ENCODE measurements around the gene ADCY2.

Gene ADCY2

DNA sequence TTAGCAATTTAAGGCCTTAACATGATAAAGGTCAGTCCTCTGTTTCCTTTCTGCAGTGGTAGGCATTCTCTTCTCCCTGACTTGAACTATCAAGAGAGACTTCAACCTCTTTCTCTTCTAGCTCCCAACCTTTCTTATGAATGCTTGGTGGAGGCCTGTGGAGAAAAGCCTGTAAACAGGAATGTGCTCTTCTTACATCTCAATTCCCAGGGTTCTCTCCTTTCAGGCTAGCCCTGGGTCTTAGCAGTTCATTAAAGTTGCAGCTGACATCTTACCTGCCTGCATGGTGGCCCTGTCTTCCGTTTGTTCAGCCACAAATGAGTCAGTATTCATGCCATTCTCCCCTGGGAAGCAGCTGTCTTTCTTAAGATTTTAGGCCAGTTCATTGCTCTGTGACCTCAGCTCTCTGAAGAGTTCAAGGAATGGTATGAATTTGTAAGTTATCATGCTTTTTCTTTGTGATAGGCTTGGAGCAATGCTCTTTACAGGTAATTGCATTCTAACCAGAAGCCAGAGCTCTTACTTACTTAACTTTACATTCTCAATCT is 77.8 kb downstream of the ADCY2 start:
- no peaks in the 10 kb centered on the region for H3K9me3 ChIP-seq (ENCODE audit: insufficient read depth, low read length)

DNA sequence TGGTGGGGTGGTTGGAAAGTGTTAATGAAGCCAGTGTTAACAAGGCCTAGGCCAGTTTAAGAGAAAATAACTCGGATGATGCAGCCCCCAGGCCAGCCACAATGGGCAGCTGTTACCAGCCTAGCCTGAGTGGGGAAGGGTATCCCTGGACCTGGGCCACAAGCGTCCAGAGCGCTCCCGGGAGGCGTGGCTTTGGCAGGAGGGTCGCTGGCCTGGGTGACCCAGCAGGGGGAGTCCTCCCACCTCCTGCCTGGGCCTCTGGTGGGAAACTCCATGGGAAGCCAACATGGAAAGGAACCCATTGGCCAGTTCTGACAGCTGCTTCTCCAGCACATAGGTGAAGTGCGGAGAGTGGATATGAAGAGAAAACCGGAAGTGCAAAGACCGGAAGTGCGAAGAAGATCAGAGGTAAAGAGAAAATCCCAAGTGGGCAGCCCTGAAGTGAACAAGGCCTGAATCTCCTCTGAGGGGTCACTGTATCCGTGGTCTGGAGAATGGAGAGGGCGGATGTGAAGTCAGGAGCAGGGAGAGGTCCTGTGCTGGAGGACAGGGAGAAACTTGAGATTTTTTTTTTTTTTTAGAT is 79.0 kb downstream of the ADCY2 start:
- Histone ChIP-seq H3K9me3 (ENCODE audit: insufficient read depth, low read length) (no peaks in the 10 kb centered on the region), H3K4me2 (ENCODE audit: low read length) (no peak overlapping the region), H3K27me3 (ENCODE audit: low read depth, low read length) (no peaks in the 10 kb centered on the region), H2AFZ (ENCODE audit: low read depth, low read length) (no peak overlapping the region), H3K36me3 (replicated peaks; ENCODE audit: low read depth, low read length) (no peaks in the 10 kb centered on the region), H3K4me1 (ENCODE audit: low read length) (no peaks in the 10 kb centered on the region), H3K9ac (ENCODE audit: low read length) (no peak overlapping the region), H3K79me2 (ENCODE audit: low read length) (no peaks in the 10 kb centered on the region), H3K4me3 (ENCODE audit: low read length) (no peak overlapping the region), H3K27ac (ENCODE audit: low read length) (no peak overlapping the region), H4K20me1 (ENCODE audit: insufficient read depth, low read length) (no peaks in the 10 kb centered on the region)
- no peak for TF ChIP-seq EZH2phosphoT487 (IDR thresholded peaks at IDR 0.05; ENCODE audit: low read depth)
- TF ChIP-seq, protein P1, sequence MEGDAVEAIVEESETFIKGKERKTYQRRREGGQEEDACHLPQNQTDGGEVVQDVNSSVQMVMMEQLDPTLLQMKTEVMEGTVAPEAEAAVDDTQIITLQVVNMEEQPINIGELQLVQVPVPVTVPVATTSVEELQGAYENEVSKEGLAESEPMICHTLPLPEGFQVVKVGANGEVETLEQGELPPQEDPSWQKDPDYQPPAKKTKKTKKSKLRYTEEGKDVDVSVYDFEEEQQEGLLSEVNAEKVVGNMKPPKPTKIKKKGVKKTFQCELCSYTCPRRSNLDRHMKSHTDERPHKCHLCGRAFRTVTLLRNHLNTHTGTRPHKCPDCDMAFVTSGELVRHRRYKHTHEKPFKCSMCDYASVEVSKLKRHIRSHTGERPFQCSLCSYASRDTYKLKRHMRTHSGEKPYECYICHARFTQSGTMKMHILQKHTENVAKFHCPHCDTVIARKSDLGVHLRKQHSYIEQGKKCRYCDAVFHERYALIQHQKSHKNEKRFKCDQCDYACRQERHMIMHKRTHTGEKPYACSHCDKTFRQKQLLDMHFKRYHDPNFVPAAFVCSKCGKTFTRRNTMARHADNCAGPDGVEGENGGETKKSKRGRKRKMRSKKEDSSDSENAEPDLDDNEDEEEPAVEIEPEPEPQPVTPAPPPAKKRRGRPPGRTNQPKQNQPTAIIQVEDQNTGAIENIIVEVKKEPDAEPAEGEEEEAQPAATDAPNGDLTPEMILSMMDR (IDR thresholded peaks at IDR 0.05; ENCODE audit: low read depth, low read length), result no peak

More for the DNA sequence above, 77.8 kb downstream of the ADCY2 start:
- no peak overlapping the region for H3K27ac ChIP-seq (ENCODE audit: low read length)
- TF ChIP-seq EZH2phosphoT487 (IDR thresholded peaks at IDR 0.05; ENCODE audit: low read depth), result no peak
- TF ChIP-seq, protein P1 (IDR thresholded peaks at IDR 0.05; ENCODE audit: low read depth, low read length), result no peak
- no peaks in the 10 kb centered on the region for H3K36me3 ChIP-seq (replicated peaks; ENCODE audit: low read depth, low read length)
- no peaks in the 10 kb centered on the region for H3K4me1 ChIP-seq (ENCODE audit: low read length)
- H3K27me3 ChIP-seq (ENCODE audit: low read depth, low read length), result no peaks in the 10 kb centered on the region
- H3K4me3 ChIP-seq (ENCODE audit: low read length), result no peak overlapping the region
- H3K79me2 ChIP-seq (ENCODE audit: low read length), result no peaks in the 10 kb centered on the region
- no peak overlapping the region for H2AFZ ChIP-seq (ENCODE audit: low read depth, low read length)
- H4K20me1 ChIP-seq (ENCODE audit: insufficient read depth, low read length), result no peaks in the 10 kb centered on the region
- no peak overlapping the region for H3K4me2 ChIP-seq (ENCODE audit: low read length)
- no peak overlapping the region for H3K9ac ChIP-seq (ENCODE audit: low read length)

DNA sequence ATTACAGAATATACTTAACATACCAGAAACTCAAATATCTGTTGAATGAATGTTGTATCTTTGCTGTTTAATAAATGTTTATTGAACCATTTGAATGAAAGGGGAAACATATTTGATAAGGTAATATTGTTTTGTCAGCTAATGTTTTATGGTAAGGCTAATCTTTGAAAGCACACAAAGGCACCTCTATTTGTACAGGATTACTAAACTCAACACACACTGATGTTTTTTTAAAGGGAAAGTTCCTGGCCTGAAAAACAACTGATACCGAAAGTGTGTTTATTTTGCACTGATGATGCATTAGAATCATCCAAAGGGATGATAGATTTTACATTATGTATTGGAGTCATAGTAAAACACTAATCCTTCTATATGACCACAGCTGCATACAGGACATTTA is 82.5 kb downstream of the ADCY2 start:
- H3K79me2 ChIP-seq (ENCODE audit: low read length), result no peaks in the 10 kb centered on the region
- H3K9me3 ChIP-seq (ENCODE audit: insufficient read depth, low read length), result no peaks in the 10 kb centered on the region
- H4K20me1 ChIP-seq (ENCODE audit: insufficient read depth, low read length), result no peaks in the 10 kb centered on the region
- no peak overlapping the region for H3K9ac ChIP-seq (ENCODE audit: low read length)
- TF ChIP-seq, protein P1 (IDR thresholded peaks at IDR 0.05; ENCODE audit: low read depth, low read length), result no peak
- no peak for TF ChIP-seq EZH2phosphoT487 (IDR thresholded peaks at IDR 0.05; ENCODE audit: low read depth)
- H2AFZ ChIP-seq (ENCODE audit: low read depth, low read length), result no peak overlapping the region
- no peaks in the 10 kb centered on the region for H3K36me3 ChIP-seq (replicated peaks; ENCODE audit: low read depth, low read length)
- no peak overlapping the region for H3K4me3 ChIP-seq (ENCODE audit: low read length)
- no peak overlapping the region for H3K4me2 ChIP-seq (ENCODE audit: low read length)
- H3K27ac ChIP-seq (ENCODE audit: low read length), result no peak overlapping the region
- H3K4me1 ChIP-seq (ENCODE audit: low read length), result no peaks in the 10 kb centered on the region
- no peaks in the 10 kb centered on the region for H3K27me3 ChIP-seq (ENCODE audit: low read depth, low read length)

DNA sequence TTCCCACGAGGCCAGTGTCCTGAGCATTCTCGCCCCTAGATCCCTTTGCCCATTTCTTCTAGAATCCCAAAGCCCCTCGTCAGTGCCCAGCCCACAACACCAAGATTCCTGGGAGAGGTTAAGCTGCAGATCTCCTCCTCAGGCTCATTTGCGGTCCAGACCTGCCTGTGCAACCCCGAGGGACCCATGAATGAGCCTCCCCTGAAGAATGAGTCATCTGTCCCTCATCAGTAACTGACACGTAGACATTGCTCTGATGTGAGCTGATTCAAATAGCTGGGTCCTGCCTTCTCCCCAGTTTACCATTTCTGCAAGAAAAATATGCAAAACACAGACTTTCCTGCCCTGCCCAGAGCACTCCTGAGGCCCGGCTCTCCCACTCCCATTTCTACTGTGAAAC is 92.8 kb downstream of the ADCY2 start:
- Histone ChIP-seq H3K36me3 (replicated peaks; ENCODE audit: low read depth, low read length) (no peaks in the 10 kb centered on the region), H3K4me2 (ENCODE audit: low read length) (no peak overlapping the region), H3K9me3 (ENCODE audit: insufficient read depth, low read length) (no peaks in the 10 kb centered on the region), H3K79me2 (ENCODE audit: low read length) (no peaks in the 10 kb centered on the region), H3K27me3 (ENCODE audit: low read depth, low read length) (no peaks in the 10 kb centered on the region), H3K4me1 (ENCODE audit: low read length) (no peaks in the 10 kb centered on the region), H3K9ac (ENCODE audit: low read length) (no peak overlapping the region), H2AFZ (ENCODE audit: low read depth, low read length) (no peak overlapping the region), H3K27ac (ENCODE audit: low read length) (no peak overlapping the region), H3K4me3 (ENCODE audit: low read length) (no peak overlapping the region), H4K20me1 (ENCODE audit: insufficient read depth, low read length) (no peaks in the 10 kb centered on the region)
- no peak for TF ChIP-seq EZH2phosphoT487 (IDR thresholded peaks at IDR 0.05; ENCODE audit: low read depth)
- TF ChIP-seq, protein P1 (IDR thresholded peaks at IDR 0.05; ENCODE audit: low read depth, low read length), result no peak

Measured in OCI-LY3 (cell line).